ENCODE results near the gene TMEM243.

GRCh38 chr7:87206361-87206760 lies 13.2 kb downstream of the TMEM243 start:
- TF ChIP-seq CTCF (IDR thresholded peaks at IDR 0.05) = no peak
- no peak for TF ChIP-seq POLR2AphosphoS5 (IDR thresholded peaks at IDR 0.05; ENCODE audit: low read depth, low read length)
- no peak for TF ChIP-seq REST (IDR thresholded peaks at IDR 0.05; ENCODE audit: insufficient read depth in 1 of 2, low read depth in 2 of 2, low read length in 1 of 2)
